T-helper 22 cell (primary cell): Measurements from ENCODE around the gene RNF32.
"Not testable (repeated sequence)": the region's sequence is repeated elsewhere in the genome, so short reads cannot be mapped to it uniquely, and the experiment has no call there.

Source experiments
- DNase-seq: peaks from one replicate; pipeline ENCODE4 v3.0.0-alpha.2; 2020; ENCODE audit warnings: low read depth

The RNF32 gene

GRCh38 chr7:156614434-156615264 is 25.9 kb upstream of the RNF32 start:
- no peak for DNase-seq

GRCh38 chr7:156616269-156617202 is 24.0 kb upstream of the RNF32 start:
- DNase-seq: no peak

- no peak for DNase-seq
Measured at GRCh38 chr7:156617215-156617614, 23.4 kb upstream of the RNF32 start.

DNA sequence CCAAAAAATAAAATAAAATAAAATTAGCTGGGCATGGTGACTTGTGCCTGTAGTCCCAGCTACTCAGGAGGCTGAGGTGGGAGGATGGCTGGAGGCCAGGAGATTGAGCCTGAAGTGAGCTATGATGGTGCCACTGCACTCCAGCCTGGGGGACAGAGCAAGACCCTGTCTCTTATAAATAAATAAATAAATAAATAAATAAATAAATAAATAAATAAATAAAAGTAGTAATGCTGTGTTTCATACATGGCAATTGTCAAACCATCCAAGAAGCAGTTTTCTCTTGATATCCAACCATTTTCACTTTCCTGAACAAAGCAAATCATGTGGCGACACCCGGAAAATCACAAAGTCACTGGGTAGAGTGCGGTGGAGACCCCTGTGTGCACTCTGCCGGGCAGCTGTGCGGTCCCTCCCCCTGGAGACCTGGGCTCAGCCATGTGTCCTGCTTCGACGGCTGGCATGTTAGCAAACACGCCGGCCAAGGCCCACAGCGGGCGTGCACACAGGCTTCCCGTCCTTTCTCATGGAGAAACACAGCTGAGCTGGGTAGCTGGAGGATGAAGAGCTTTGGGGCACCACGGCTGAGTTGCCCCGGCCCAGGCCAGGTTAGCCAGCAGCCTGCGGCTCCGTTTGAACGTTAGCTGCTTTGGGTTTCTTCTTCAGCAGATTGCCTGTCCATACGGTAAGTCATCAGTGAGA is 22.3 kb upstream of the RNF32 start:
- no peak for DNase-seq

- no peak for DNase-seq
Measured at GRCh38 chr7:156618780-156619367, 21.7 kb upstream of the RNF32 start.

DNA sequence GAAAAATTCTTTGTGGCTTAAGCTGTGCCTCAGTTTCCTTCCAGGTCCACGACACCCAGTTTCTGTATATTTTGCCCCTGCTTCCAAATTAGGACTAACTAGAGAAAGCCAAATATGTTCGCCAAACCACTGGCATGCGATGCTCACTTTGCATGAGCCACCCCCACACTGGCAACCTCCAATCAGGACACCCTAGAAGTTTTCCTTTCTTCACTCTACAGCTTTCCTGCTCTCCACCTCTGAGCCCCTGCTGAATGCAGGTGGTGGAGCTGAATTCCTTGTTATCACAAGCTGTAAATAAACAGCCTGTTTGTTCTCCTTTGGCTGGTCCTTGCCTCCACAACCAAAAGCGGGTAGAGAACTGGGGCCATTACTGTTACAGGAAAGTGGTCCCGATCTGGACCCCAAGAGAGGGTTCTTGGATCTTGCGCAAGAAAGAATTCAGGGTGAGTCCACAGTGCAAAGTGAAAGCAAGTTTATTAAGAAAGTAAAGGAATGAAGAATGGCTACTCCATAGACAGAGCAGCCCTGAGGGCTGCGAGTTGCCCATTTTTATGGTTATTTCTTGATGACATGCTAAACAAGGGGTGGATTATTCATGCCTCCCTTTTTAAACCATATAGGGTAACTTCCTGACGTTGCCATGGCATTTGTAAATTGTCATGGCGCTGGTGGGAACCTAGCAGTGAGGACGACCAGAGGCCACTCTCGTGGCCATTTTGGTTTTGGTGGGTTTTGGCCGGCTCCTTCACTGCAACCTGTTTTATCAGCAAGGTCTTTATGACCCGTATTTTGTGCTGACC is 20.9 kb upstream of the RNF32 start:
- DNase-seq: not testable (repeated sequence)

GRCh38 chr7:156620291-156620675 is 20.3 kb upstream of the RNF32 start:
- DNase-seq: no peak

DNA sequence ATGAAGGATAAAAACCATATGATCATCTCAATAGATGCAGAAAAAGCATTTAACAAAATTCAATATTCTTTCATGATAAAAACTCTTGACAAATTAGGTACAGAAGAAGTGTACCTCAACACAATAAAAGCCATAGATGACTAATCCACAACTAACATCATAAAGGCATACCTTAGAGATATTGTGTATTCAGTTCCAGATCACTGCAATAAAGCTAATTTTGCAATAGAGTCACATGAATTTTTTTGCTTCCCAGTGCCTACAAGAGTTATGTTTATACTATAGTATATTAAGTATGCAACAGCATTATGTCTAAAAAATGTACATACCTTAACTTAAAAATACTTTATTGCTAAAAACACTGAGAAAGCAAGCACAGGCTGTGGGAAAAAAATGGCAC is 18.9 kb upstream of the RNF32 start:
- DNase-seq: no peak

DNA sequence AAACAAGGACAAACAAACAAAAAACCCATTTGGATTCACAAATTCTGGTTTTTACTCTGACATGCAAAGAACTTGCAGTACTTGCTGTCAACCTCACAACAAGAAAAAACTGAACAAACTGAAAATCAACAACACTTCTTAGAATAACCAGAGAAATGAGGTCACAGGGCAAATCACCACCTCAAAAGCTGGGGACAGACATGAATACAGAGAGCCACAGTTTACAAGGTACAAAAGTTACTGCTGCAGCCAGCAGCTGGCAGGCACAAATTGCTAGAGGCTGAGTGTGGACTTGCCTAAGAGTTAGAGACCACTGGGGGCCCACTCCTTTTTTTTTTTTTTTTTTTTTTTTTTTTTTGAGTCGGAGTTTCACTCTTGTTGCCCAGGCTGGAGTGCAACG is 15.0 kb upstream of the RNF32 start:
- DNase-seq: no peak

DNA sequence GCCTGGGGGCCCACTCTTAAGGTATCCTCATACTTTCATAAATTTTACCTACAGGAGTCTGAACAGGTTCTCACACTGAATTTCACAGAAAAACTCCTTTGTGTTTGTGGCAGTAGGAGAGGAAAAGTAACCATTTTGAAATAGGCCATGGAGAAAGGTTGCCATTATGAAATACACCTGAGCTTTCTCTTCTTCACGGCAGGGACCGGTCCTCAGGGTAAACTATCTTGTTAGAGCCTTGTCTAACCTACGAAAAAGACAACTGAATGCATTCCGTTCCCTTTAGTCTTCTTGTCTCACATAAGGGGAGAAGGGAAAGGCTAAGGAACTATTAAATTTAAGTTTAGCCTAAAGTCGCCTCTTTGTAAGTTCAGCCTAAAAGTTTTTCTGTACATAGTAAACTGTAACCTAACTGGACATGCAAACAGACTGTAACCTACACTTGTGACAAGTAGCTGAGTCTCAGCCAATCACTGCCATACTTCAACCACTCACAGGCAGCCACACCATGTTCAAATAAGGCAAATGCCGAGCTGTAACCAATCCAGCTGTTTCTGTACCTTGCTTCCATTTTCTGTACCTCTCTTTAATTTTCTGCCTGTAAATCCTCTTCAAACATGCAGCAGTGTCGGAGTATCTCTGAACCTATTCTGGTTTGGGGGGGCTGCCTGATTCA is 14.2 kb upstream of the RNF32 start:
- DNase-seq: no peak

DNA sequence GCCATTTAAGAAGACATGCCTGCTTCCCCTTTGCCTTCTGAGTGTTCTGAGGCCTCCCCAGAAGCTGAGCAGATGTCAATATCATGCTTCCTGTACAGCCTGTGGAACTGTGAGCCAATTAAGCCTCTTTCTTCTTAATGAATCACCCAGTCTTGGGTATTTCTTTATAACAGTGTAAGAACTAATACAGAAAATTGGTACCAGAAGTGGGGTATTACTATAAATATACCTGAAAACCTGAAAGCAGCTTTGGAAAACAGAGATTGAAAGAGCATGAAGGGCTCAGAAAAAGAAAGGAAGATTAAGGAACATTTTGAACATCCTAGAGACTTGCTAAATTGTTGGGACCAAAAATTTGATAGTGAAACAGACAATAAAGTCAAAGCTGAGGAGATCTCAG is 12.0 kb upstream of the RNF32 start:
- DNase-seq: no peak

GRCh38 chr7:156629873-156630272 is 10.7 kb upstream of the RNF32 start:
- no peak for DNase-seq

GRCh38 chr7:156634117-156634516 is 6.5 kb upstream of the RNF32 start:
- DNase-seq: no peak

- no peak for DNase-seq
Measured at GRCh38 chr7:156635529-156636385, 4.8 kb upstream of the RNF32 start.

DNA sequence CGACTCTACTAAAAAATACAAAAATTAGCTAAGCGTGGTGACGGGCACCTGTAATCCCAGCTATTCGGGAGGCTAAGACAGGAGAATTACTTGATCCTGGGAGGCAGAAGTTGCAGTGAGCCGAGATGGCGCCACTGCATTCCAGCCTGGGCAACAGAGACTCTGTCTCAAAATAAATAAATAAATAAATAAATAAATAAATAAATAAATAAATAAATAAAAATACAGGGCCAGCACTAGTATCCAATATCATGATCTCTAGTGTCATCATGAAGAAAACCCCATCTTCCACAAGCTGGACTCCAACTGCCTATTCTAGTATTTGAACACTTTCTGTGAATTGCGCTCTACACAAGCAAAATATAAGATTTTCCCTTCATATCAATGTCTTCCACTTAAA is 3.5 kb upstream of the RNF32 start:
- not testable (repeated sequence) for DNase-seq

- no peak for DNase-seq
Measured at GRCh38 chr7:156638443-156639077, 2.0 kb upstream of the RNF32 start.

- DNase-seq: no peak
Measured at GRCh38 chr7:156639426-156640256, 933 bp upstream of the RNF32 start.

- peak; percentile 54 for DNase-seq
Measured at GRCh38 chr7:156640949-156641485, 443 bp downstream of the RNF32 start.
